HEK293 (cell line): Measurements from ENCODE around the gene USP35.

Source experiments
- CTCF ChIP-seq: fragments of 450-650 bp; formaldehyde crosslinking; IDR thresholded peaks from 2 replicates; pipeline ENCODE4 v1.5.1; 2016; ENCODE audit warnings: missing biosample characterization, missing genetic modification characterization
- HOXC10 ChIP-seq: sonication (generic); formaldehyde crosslinking; IDR thresholded peaks from 2 replicates; pipeline ENCODE4 v1.8.1; 2023; ENCODE audit warnings: mild to moderate bottlenecking, missing genetic modification reagents
- KLF7 ChIP-seq: fragments of 450-650 bp; formaldehyde crosslinking; IDR thresholded peaks from 2 replicates; pipeline ENCODE4 v1.5.1; 2016; ENCODE audit warnings: missing biosample characterization, missing genetic modification characterization, borderline replicate concordance
- KLF9 ChIP-seq: fragments of 450-650 bp; formaldehyde crosslinking; IDR thresholded peaks from 2 replicates; pipeline ENCODE4 v1.5.1; 2016; ENCODE audit warnings: missing biosample characterization, missing genetic modification characterization, low read depth
- MZF1 ChIP-seq: fragments of 450-650 bp; formaldehyde crosslinking; IDR thresholded peaks from 2 replicates; pipeline ENCODE4 v1.5.1; 2017; ENCODE audit warnings: missing biosample characterization, missing genetic modification characterization, borderline replicate concordance
- TRIM28 ChIP-seq: IDR thresholded peaks from 2 replicates; pipeline ENCODE4 v1.6.1; 2011; ENCODE audit warnings: low read length, control low read depth, borderline replicate concordance
- YY1 ChIP-seq: fragments of 450-650 bp; formaldehyde crosslinking; IDR thresholded peaks from 2 replicates; pipeline ENCODE4 v1.5.1; 2018; ENCODE audit warnings: missing biosample characterization, missing genetic modification characterization
- ZBTB1 ChIP-seq: fragments of 450-650 bp; formaldehyde crosslinking; IDR thresholded peaks from 2 replicates; pipeline ENCODE4 v1.5.1; 2016; ENCODE audit warnings: missing biosample characterization, missing genetic modification characterization
- ZFP41 ChIP-seq: fragments of 450-650 bp; formaldehyde crosslinking; IDR thresholded peaks from 2 replicates; pipeline ENCODE4 v1.5.1; 2016; ENCODE audit warnings: missing biosample characterization, missing genetic modification characterization, borderline replicate concordance
- ZNF280D ChIP-seq: fragments of 450-650 bp; formaldehyde crosslinking; IDR thresholded peaks from 2 replicates; pipeline ENCODE4 v1.5.1; 2016; ENCODE audit warnings: missing biosample characterization, missing genetic modification characterization
- ZNF302 ChIP-seq: fragments of 450-650 bp; formaldehyde crosslinking; IDR thresholded peaks from 2 replicates; pipeline ENCODE4 v1.5.1; 2016; ENCODE audit warnings: missing biosample characterization, missing genetic modification characterization, low read depth
- ZNF510 ChIP-seq: fragments of 450-650 bp; formaldehyde crosslinking; IDR thresholded peaks from 2 replicates; pipeline ENCODE4 v1.5.1; 2018; ENCODE audit warnings: mild to moderate bottlenecking, missing genetic modification characterization, missing biosample characterization; ENCODE audit not compliant: insufficient replicate concordance
- ZNF639 ChIP-seq: fragments of 450-650 bp; formaldehyde crosslinking; IDR thresholded peaks from 2 replicates; pipeline ENCODE4 v1.5.1; 2016; ENCODE audit warnings: missing biosample characterization, missing genetic modification characterization
- ZNF843 ChIP-seq: fragments of 450-650 bp; formaldehyde crosslinking; IDR thresholded peaks from 2 replicates; pipeline ENCODE4 v1.5.1; 2016; ENCODE audit warnings: missing biosample characterization, missing genetic modification characterization

- TF ChIP-seq HOXC10: no peak
- TF ChIP-seq ZNF639: no peak
- no peak for TF ChIP-seq KLF9
- TF ChIP-seq ZNF280D (tag by site-specific recombination): no peak
- no peak for TF ChIP-seq KLF7 (tag by site-specific recombination)
- no peak for TF ChIP-seq ZBTB1 (tag by site-specific recombination)
- no peak for TF ChIP-seq CTCF (tag by site-specific recombination)
- TF ChIP-seq ZNF302 (tag by site-specific recombination): no peak
- no peak for TF ChIP-seq YY1 (tag by site-specific recombination)
- TF ChIP-seq ZNF843 (tag by site-specific recombination): no peak
- TF ChIP-seq TRIM28: no peak
- TF ChIP-seq ZNF510 (tag by site-specific recombination): no peak
- no peak for TF ChIP-seq ZFP41 (tag by site-specific recombination)
- no peak for TF ChIP-seq MZF1 (tag by site-specific recombination)
Measured at GRCh38 chr11:78187366-78188285, 1.1 kb upstream of the USP35 start.
